ENCODE data around the gene PTPRA.
"Not testable (repeated sequence)": the region's sequence is repeated elsewhere in the genome, so short reads cannot be mapped to it uniquely, and the experiment has no call there.

Gene PTPRA, protein sequence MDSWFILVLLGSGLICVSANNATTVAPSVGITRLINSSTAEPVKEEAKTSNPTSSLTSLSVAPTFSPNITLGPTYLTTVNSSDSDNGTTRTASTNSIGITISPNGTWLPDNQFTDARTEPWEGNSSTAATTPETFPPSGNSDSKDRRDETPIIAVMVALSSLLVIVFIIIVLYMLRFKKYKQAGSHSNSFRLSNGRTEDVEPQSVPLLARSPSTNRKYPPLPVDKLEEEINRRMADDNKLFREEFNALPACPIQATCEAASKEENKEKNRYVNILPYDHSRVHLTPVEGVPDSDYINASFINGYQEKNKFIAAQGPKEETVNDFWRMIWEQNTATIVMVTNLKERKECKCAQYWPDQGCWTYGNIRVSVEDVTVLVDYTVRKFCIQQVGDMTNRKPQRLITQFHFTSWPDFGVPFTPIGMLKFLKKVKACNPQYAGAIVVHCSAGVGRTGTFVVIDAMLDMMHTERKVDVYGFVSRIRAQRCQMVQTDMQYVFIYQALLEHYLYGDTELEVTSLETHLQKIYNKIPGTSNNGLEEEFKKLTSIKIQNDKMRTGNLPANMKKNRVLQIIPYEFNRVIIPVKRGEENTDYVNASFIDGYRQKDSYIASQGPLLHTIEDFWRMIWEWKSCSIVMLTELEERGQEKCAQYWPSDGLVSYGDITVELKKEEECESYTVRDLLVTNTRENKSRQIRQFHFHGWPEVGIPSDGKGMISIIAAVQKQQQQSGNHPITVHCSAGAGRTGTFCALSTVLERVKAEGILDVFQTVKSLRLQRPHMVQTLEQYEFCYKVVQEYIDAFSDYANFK

DNA sequence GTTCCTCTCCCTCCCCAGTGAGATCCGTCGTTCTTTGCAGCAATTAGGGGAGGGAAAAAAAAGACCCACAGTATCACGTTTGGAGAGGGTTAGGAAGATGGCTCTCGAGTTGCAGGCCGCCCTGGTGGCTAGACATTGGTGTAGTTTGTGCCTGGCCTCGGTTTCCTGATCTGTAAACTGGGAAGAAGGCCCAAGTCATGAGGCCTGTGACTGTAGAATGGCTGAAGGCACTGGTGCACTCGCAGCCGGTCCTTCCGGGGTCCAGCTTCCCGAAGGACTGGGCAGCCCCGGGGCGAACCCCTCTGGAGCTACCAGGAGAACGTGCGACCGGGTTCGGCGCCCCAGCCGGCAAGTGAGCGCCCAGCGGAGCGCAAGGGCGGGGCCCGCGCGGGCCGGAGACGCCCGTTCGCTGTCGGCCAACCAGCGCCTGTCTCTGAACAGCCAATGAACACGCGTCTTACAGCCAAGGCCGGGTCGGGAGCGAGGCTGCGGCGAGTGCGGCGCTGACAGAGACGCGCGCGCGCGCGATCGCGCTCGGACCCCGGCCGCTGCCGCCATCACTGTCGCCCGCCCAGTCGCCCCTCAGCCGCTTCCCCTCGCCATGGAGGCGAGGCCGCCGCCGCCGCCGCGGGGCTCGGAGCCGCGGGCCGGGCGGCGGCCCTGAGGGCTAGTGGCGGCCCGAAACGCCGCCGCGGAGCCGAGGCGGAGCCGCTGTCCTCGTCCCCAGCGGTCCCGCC, at the start of gene PTPRA:
Gene PTPRA, plus strand, starts transcription at position 472 of the 737 bp plus-strand sequence. CDS start 90,797 bp downstream, outside the sequence.
- TF ChIP-seq, protein P1, sequence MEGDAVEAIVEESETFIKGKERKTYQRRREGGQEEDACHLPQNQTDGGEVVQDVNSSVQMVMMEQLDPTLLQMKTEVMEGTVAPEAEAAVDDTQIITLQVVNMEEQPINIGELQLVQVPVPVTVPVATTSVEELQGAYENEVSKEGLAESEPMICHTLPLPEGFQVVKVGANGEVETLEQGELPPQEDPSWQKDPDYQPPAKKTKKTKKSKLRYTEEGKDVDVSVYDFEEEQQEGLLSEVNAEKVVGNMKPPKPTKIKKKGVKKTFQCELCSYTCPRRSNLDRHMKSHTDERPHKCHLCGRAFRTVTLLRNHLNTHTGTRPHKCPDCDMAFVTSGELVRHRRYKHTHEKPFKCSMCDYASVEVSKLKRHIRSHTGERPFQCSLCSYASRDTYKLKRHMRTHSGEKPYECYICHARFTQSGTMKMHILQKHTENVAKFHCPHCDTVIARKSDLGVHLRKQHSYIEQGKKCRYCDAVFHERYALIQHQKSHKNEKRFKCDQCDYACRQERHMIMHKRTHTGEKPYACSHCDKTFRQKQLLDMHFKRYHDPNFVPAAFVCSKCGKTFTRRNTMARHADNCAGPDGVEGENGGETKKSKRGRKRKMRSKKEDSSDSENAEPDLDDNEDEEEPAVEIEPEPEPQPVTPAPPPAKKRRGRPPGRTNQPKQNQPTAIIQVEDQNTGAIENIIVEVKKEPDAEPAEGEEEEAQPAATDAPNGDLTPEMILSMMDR (IDR thresholded peaks at IDR 0.05; ENCODE audit: low read depth, low read length, missing control alignments), result no peak
- peak; percentile 77 for DNase-seq (ENCODE audit: low read depth)
- H3K4me3 ChIP-seq (ENCODE audit: low read depth, low read length), result peak within 1 kb of the TSS; percentile 82

DNA sequence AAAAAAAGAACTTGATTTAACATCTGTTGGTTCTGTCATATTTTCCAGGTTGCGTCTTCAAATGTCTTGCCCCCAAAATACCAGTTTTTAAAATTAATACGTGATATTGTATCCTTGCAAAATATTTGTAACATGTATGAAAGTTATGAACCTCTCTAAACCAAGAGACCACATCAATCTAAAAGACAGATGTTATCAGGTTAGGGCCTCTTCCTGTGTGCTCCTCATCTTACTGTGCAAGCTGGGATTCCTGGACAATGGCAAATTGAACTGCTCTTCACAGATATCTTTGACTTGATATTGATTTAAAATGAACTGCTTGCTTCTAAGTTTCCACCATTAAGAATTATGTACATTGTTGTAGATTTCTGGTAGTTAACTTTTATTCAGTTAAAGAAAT, 47.5 kb upstream of the PTPRA start:
- DNase-seq (ENCODE audit: low read depth), result no peak
- TF ChIP-seq, protein P1 (IDR thresholded peaks at IDR 0.05; ENCODE audit: low read depth, low read length, missing control alignments), result no peak
- H3K4me3 ChIP-seq (ENCODE audit: low read depth, low read length), result no peak overlapping the region

DNA sequence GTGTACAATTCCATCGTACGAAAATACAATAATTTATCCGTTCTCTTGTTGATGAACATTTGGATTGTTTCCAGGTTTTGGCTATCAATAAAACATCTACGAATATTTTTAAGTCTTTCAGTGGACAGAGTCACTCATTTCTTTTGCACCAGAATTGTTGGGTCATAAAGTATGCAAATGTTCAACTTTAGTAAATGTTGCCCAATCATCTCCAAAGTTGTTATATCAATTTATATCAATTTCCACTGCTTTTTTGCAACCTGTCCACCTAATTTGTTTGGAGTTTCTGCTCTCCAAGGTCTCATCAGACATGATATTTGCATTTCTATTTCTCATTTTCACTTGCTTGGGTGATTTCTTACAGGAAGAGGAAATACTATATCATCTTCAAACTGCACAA, 46.6 kb upstream of the PTPRA start:
- TF ChIP-seq, protein P1 (IDR thresholded peaks at IDR 0.05; ENCODE audit: low read depth, low read length, missing control alignments), result no peak
- H3K4me3 ChIP-seq (ENCODE audit: low read depth, low read length), result no peak overlapping the region
- no peak for DNase-seq (ENCODE audit: low read depth)

DNA sequence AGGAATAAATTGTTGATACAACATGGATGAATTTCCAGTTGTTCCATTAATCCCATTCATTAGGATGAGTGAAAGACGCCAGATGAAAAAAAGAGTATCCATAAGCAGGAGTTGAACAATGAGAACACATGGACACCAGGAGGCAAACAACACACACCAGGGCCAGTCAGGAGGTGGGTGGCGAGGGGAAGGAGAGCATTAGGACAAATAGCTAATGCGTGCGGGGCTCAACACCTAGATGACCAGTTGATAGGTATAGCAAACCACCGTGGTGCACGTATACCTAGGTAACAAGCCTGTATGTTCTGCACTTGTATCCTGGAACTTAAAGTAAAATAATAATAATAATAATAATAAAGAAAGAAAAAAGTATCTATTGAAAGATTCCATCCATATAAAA, 43.9 kb upstream of the PTPRA start:
- TF ChIP-seq, protein P1 (IDR thresholded peaks at IDR 0.05; ENCODE audit: low read depth, low read length, missing control alignments), result no peak

DNA sequence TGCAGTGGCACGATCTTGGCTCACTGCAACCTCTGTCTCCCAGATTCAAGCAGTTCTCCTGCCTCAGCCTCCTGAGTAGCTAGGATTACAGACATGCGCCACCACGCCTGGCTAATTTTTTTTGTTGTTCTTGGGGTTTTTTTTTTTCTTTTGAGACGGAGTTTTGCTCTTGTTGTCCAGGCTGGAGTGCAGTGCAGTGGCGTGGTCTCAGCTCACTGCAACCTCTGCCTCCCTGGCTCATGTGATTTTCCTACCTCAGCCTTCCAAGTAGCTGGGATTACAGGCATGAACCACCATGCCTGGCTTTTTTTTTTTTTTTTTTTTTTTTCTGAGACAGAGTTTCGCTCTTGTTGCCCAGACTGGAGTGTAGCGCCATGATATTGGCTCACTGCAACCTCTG, 42.1 kb upstream of the PTPRA start:
- DNase-seq (ENCODE audit: low read depth); H3K4me3 ChIP-seq (ENCODE audit: low read depth, low read length): not testable (repeated sequence)

More for the DNA sequence above, 43.9 kb upstream of the PTPRA start:
- H3K4me3 ChIP-seq (ENCODE audit: low read depth, low read length), result no peak overlapping the region
- DNase-seq (ENCODE audit: low read depth), result no peak

DNA sequence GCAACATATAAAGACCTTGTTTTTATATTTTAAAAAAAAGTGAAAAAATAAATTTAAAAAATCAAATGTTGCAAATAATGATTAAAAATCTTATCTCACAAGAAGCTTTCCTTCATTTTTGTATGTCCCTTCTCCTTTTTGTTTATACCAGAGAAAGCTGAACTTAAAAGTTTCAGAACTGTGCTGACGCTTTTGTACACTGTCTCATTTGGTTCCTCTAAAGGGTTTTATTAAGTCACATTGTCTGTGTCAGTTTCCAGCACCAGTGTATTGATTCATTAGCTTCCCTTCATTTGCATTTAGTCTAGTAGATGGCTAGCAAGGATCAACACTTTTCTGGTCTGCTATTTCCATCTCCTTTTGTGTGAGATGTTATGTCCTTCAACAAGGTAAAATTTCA, 39.5 kb upstream of the PTPRA start:
- DNase-seq (ENCODE audit: low read depth), result no peak
- TF ChIP-seq, protein P1 (IDR thresholded peaks at IDR 0.05; ENCODE audit: low read depth, low read length, missing control alignments), result no peak
- no peak overlapping the region for H3K4me3 ChIP-seq (ENCODE audit: low read depth, low read length)
